Measurements from ENCODE around the gene EFCAB5.

DNA sequence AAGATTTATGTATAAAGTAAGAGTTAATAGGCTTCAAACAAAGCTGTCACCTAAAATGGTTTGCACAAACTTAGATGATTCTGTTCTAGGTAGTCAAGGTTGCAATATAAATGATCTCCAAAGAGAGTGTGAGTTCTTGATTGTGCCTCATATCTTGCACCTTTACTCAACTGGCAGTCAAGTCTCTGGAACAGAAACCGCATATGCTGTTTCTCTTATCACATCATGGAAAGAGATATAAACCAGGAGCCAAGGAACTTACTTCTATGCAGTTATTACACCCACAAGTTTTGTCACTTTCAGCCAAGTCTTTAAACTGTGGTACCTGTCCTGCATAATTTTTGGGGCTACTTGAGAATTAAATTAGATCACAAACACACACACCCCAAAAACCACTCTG is 16.6 kb upstream of the EFCAB5 start:
- TF ChIP-seq TCF12 (IDR thresholded peaks at IDR 0.05) (no peak), FOXM1 (IDR thresholded peaks at IDR 0.05; ENCODE audit: low read depth) (no peak), EP300 (IDR thresholded peaks at IDR 0.05; ENCODE audit: borderline replicate concordance in 1 of 2, low read depth in 1 of 2, low read length in 1 of 2) (no peak), POLR2AphosphoS5 (IDR thresholded peaks at IDR 0.05; ENCODE audit: low read depth, low read length) (no peak), MXI1 (IDR thresholded peaks at IDR 0.05; ENCODE audit: low read depth, low read length) (no peak)
- TF ChIP-seq, protein P1, sequence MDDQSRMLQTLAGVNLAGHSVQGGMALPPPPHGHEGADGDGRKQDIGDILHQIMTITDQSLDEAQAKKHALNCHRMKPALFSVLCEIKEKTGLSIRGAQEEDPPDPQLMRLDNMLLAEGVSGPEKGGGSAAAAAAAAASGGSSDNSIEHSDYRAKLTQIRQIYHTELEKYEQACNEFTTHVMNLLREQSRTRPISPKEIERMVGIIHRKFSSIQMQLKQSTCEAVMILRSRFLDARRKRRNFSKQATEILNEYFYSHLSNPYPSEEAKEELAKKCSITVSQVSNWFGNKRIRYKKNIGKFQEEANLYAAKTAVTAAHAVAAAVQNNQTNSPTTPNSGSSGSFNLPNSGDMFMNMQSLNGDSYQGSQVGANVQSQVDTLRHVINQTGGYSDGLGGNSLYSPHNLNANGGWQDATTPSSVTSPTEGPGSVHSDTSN (IDR thresholded peaks at IDR 0.05): no peak
- TF ChIP-seq, protein P2, sequence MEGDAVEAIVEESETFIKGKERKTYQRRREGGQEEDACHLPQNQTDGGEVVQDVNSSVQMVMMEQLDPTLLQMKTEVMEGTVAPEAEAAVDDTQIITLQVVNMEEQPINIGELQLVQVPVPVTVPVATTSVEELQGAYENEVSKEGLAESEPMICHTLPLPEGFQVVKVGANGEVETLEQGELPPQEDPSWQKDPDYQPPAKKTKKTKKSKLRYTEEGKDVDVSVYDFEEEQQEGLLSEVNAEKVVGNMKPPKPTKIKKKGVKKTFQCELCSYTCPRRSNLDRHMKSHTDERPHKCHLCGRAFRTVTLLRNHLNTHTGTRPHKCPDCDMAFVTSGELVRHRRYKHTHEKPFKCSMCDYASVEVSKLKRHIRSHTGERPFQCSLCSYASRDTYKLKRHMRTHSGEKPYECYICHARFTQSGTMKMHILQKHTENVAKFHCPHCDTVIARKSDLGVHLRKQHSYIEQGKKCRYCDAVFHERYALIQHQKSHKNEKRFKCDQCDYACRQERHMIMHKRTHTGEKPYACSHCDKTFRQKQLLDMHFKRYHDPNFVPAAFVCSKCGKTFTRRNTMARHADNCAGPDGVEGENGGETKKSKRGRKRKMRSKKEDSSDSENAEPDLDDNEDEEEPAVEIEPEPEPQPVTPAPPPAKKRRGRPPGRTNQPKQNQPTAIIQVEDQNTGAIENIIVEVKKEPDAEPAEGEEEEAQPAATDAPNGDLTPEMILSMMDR (IDR thresholded peaks at IDR 0.05): no peak
- TF ChIP-seq, protein P3, sequence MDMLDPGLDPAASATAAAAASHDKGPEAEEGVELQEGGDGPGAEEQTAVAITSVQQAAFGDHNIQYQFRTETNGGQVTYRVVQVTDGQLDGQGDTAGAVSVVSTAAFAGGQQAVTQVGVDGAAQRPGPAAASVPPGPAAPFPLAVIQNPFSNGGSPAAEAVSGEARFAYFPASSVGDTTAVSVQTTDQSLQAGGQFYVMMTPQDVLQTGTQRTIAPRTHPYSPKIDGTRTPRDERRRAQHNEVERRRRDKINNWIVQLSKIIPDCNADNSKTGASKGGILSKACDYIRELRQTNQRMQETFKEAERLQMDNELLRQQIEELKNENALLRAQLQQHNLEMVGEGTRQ (IDR thresholded peaks at IDR 0.05; ENCODE audit: borderline replicate concordance, low read depth, low read length): no peak
- TF ChIP-seq, protein P4, sequence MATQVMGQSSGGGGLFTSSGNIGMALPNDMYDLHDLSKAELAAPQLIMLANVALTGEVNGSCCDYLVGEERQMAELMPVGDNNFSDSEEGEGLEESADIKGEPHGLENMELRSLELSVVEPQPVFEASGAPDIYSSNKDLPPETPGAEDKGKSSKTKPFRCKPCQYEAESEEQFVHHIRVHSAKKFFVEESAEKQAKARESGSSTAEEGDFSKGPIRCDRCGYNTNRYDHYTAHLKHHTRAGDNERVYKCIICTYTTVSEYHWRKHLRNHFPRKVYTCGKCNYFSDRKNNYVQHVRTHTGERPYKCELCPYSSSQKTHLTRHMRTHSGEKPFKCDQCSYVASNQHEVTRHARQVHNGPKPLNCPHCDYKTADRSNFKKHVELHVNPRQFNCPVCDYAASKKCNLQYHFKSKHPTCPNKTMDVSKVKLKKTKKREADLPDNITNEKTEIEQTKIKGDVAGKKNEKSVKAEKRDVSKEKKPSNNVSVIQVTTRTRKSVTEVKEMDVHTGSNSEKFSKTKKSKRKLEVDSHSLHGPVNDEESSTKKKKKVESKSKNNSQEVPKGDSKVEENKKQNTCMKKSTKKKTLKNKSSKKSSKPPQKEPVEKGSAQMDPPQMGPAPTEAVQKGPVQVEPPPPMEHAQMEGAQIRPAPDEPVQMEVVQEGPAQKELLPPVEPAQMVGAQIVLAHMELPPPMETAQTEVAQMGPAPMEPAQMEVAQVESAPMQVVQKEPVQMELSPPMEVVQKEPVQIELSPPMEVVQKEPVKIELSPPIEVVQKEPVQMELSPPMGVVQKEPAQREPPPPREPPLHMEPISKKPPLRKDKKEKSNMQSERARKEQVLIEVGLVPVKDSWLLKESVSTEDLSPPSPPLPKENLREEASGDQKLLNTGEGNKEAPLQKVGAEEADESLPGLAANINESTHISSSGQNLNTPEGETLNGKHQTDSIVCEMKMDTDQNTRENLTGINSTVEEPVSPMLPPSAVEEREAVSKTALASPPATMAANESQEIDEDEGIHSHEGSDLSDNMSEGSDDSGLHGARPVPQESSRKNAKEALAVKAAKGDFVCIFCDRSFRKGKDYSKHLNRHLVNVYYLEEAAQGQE (IDR thresholded peaks at IDR 0.05; ENCODE audit: low read depth, low read length): no peak
